HG03097 (cell line): ENCODE data around the gene FIGN.

Source experiments
- ATAC-seq: cut with Tn5 transposase; IDR thresholded peaks from one replicate; pipeline ENCODE4 v1.9.1; 2021; ENCODE audit not compliant: unreplicated experiment, low FRiP score

FIGN gene

DNA sequence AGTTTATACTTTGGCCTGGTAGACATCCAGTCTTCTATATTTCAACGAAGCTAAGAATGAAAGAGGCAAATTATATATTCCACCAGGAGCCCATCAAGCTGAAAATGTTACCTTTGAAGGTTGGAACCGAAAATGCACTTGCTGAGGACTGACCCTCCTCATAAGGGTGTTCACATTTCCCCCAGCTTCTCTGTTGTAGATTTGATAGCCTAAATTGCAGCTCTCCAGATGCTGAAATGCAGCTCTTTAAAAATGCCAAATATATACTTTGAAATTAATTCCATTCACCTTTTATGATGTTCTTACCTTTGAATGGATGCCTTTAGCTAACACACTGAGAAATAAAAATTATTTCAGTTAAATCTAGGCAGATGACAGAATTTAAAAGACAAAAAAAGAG lies 1.8 kb upstream of the FIGN start:
- no peak for ATAC-seq

DNA sequence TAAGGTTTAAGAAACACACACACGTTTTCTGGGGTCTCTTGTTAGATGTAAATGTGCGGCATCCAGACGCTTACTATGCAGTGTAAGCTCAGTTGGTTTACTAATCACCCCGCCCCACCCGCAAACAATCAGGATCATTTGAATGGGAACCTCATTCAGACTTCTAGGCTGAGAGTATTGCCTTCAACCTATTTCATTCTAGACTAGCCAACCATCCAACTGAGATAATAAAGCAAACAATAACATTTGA lies 1.3 kb upstream of the FIGN start:
- no peak for ATAC-seq

DNA sequence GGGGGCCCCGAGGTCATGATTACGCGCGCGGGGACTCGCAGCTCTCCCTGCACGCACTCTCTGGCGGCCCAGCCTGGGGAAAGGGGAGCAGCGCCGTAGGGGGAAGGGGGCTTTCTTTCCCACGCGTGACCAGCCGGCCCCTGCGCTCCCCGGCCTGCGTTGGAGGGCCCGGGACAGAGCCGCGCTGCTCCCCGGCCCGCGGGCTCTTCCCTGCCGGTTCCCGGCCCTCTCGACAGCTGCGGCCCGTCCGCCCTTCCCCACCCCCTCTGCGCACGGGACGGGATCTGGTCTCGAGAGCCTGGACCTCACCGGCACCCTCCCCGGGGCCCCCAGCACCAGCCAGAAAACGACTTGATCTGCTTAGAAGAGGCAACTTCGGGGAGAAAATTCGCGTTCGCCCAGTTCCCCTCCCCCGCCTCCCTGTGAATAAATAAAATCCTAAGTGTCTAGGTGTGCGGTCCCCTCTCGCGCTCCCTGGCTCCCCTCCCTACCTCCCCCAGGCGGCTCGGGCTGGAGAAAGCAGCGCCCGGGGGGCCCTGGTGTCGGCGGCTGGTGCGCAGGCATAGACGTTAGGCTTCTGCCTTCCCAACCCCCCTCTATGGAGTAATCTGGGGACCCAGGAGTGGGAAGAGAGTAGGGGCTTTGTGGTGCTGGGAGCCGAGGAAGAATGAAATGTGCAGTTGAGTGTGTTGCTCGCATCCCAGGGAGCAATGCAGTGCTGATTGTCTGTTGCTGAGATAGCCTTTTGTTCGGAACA lies 803 bp upstream of the FIGN start:
- ATAC-seq = no peak

DNA sequence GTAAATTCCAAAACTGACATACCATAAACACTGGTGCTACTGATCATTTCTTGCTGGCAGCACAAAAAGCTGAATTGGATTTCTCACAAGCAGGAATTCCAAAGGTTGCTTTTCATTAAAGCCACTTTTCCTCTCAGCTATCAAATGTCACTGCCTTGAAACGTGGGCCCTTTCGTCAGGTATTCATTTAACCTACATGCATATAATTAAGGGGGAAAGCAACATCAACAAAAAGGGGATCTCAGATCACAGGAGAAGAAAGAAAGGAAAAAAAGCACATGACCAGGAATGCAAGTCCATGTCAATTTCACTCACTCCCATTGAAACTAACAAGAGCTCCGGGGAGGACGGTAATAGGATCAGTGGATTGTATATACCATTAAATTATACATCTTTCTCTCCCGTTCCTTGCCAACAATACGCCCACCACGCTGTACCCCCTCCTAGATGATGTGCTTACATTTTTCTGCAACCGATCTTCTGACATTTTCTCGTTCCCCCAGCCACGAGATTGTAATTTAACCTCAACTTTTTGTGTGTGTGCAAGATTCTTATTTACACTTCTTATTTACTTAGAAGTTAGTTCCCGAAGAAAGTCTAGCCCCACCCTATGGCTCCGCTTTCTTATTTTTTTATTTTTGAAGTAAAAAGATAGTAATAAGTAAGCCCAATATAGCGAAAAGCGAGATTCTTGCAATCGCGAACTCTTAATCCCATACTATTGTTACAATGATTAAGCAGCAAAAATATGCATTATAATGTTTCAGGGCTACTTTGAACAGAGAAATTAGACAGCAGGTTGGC lies 725 bp downstream of the FIGN start:
- no peak for ATAC-seq

DNA sequence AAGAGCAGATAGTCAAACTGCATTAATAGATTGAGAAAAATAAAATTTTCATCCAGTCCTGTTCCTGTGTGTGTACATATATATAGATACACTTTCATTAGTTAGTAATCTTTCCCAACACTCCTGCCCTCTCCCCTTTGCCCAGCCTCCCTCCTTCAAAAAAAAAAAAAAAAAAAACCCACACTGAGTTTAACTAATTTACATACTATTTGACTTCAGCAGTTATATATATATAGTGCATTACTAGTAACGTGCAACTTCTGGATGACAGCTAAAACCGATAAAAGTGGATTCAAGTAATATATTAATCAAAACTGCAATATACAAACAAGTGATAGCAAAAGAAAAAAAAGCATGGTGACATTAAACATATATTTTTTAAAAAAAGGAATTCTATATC lies 1.4 kb downstream of the FIGN start:
- no peak for ATAC-seq

DNA sequence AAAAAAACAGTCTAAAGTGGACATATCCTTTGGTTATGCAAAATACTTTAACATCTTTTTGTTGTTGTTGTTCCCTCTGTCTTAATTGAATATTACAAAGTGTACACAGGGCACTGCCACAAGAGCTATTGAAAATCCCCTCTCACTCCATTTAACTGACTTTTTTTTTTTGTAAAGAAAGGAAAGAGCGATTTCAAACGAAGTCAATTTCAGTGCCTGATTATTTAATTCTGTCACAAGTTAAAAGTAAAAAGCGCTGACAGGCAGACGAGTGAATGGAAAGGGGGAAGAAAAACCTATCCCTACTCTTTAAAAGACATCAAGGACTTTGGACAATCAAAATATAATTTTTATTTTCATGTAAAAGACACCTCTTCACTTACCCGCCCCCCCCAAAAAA lies 1.9 kb downstream of the FIGN start:
- ATAC-seq = no peak

DNA sequence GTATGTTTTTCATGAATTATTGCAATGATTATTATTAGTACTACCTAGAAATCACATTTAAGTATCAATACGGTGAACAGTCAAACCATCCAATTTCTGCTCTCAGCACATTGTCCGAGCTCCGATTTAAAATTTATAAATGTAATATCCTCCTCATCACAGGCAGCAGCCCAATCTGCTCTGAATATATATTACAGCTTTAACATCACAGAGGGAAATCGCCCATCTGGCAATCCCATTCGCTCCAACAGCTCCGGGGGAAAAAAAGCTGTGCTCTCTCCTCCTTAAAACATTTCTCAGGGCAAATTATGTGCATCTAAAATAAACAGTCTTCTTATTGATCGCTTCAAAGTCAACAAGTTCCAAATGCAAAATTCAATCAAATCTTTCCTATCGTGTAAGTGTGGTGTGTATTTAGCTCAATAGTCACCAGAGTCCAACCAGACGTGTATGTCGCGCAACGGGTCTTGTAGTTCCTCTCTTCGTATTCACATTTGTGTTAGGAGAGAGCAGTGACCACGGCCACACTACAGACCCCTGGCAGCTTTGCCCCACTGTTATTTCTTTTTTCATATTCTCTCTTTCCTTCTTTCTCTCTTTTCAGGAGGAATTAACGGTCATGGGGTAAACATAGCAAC lies 2.4 kb downstream of the FIGN start:
- ATAC-seq = no peak

DNA sequence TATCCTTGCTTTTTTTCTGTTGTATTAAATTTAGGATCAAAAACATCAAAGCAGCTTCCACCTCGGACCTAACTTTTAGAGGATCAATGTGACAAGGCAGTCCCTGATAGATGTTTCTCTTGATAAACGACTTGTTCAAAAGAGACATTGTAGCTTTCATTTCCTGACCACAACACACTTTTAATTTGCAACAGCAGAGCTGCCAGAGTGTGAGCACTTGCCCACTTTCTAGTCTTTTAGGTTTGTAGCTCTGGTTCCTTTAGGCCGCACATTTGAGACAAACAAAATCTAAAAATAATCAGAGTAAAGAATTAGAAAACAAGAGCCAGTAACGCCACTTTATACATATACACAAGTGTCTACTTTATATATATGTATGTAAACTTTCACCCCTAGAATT lies 3.1 kb downstream of the FIGN start:
- no peak for ATAC-seq

DNA sequence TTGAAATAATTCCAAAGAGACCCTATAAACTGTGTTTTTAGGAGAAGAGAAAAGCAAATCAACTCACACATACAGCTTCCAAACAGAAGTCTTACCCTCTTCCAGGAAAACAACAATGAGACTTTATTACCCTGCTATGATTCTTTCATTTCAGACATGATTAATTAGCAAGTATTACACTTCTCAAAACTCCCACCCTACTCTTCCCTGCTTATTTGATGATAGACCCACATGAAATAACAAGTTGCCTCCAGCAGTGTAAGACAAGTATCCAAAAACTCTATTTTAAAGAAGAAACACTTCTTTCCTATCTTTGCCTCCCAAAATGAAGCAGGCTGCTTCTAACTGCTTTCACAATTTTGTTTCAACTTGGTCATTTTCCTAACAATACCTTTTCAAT lies 4.1 kb downstream of the FIGN start:
- ATAC-seq = no peak

DNA sequence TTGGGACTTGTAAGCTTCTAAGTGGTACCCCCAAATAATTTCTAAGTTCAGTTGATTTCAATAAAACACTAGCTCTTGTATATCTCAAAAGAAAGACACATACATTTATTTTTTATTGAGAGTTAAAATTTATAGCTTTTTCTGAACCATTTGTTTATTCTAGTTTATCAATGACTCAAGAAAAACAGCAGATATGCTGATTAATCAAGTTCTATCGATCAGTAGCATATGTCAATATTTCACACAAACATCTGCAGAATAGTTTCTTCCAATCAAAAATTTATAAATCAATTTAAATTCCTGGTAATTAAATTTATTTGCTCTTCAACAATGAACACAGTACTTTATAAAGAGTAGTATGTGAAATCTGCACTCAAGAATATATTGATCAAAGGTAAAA lies 5.3 kb downstream of the FIGN start:
- no peak for ATAC-seq

DNA sequence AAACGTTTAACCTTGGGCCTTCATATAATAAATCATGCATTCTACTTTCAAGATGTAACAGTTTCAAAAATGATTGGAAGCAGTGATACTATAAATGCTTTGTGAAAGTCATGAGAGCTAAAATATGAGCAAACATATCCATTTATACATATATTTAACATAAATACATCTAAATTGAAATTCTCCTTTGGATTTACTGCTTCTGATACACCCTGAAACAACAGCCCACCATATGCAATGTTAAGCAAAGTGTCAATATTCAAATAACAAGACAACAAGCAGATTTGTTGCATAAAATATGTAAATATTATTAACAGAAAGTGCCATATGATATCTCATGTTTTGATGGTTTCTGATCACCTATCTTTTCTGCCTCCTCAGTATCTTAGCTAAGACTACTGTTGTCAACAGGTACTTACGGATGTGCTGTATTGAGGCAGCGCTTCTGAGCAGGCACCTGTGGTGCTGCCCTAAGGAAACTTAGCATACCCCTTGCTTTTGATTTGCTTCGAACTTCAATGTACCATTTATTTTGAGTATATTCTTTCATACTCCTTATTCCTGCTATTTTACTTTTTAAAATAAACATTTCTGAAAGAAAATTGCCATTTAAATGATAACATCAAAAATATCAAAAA lies 6.1 kb downstream of the FIGN start:
- ATAC-seq = no peak

DNA sequence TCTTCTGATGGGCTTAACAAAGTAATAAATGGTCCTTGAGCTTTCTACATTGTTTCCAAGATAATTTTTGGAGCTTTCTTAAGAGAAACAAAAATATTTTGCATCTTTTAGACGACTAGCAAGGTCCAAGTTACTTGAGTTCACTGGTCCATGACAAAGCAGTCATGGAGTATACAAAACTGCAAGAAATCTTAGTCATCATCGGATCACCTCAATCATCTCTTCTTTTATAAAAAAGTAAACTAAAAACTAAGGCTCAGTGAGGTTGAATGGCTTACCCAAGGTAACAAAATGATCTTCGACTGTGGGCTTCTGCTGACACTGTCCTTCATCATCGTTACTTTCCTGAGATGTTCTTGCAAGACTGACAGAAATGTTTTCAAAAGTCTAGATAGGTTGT lies 11.9 kb downstream of the FIGN start:
- ATAC-seq = no peak

DNA sequence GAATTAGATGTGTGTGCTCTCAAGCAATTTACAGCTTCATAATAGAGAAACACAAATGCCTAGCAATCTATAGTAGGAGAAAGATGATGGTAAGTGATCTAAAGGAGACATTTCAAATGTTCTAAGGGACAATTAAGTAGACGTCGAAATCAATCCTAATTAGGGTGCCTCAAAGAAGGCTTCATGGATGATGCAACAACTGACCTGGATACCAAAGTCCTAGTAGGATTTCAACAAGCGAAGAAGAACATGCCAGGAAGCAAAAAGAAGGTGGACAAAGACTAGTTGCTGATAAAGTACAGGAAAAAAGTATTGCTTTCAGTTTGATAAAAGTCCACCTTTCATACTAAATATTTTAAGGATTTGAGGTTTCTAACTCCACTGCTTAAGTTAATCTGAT lies 12.5 kb downstream of the FIGN start:
- no peak for ATAC-seq

DNA sequence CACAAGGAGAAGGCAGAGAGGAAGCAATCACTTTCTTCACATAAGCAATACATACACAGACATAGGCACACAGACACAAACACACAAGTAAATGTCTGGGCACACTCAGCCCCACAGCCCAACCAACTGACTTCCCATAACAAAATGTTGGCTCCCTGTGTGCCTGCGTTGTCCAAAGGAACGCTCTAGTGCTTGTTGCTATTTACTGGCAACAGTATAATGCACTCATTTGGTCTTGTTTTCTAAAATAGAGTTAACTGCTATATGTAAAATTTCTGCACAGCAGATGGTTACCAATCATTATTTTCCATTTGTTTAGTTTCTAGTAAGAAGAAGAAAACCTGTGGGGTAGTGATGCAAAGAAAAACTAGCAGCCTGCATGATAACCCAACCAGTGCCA lies 16.5 kb downstream of the FIGN start:
- no peak for ATAC-seq

DNA sequence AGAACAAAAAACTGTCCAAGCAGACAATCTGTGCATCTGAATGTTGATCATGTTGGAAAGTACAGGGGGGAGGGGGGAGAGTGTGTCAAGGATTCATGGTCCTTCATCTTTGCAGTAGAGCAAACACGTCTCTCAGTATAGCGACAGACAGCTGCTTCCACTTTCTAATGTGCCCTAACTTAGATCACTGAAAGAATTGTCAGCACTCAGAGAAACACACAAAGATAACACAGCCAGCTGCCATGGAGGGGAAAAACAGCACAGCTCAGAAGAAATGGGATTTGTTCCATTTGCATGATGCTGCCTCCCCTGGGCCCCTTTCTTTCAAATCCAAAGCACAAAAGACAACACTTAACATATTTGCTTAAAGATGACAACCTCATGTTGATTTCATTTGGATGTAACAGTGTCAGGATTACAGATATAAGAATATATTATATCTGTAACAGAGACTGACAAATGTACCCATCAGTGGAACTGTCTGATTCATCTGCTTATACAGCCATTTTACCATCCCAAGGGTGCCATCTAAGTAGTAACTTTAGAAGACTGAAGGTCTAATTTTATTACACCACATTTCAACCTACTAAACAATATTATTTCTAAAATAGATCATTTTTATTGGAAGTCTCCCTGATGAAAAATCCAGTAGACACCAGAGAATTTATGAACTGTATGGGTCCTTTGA lies 17.7 kb downstream of the FIGN start:
- no peak for ATAC-seq

DNA sequence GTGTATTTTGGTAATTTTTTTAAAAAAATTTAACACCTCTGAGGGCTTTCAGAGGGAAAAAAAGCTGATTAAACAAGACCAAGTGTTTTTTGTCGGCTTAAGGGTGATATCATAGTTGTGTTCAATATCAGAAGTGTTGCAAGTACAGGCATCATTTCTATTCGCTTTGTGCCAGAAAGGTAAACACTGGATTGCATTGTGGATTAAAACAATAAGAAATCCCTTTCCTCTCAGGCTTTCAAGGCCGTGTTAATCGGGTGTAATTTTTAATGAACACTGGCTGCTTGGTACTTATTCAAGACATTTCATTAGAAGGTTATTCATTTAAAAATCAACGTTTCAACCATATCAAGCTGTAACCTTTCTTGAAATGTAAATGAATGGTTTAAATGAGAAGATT lies 18.3 kb downstream of the FIGN start:
- ATAC-seq = no peak

DNA sequence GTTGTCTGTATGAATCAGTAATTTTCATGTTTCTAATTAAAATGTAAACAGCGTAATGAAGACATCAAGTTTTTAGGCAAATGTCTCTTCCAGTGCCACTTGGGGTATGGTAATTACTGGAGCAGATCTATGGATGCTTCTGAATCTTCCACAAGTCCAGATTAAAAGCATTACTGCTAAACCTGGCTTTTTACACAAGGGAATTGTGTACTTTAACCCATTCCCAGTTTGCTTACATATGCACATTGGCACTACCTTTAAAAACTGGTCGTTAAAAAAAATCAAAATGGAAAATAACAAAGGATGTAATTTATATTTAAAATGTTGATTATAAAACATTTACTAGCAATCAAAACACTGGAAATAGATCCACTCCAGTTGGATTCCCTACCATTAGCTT lies 19.7 kb downstream of the FIGN start:
- no peak for ATAC-seq

DNA sequence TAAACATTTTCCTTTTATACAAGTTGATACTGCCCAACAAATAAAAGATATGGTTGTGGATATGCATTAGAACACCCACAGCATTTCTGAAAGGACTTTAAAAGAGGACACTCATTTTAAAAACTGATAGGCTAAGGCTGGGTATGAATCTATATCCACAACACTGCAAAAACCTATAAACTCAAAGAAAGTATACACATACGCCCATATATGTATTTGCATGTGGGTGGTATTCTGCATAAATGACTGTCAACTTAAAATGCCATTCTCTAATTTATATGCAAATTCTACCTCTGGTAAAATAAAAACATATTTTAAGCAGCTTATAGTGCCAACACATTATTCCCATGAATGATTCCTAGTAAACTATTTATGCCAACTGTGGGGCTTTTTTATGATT lies 20.1 kb downstream of the FIGN start:
- no peak for ATAC-seq

DNA sequence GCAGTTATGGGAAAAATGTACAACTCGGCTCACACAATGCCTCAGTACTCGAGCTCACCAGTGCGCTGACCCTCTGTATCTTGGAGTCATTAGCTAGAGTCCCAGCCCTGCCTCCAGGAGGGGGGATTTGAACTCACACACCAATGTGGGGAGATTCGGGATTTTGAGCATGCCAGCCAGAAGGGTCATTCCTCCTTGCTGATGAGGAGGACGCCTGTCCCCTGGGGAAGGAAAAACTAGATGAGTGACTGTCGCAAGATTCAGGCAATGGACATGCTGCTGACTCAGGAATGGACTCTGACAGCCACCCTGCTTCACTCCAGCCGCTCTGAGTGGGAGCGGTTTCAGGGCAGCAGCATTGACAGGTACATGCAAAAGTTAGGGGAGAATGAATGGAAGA lies 20.6 kb downstream of the FIGN start:
- ATAC-seq = no peak

DNA sequence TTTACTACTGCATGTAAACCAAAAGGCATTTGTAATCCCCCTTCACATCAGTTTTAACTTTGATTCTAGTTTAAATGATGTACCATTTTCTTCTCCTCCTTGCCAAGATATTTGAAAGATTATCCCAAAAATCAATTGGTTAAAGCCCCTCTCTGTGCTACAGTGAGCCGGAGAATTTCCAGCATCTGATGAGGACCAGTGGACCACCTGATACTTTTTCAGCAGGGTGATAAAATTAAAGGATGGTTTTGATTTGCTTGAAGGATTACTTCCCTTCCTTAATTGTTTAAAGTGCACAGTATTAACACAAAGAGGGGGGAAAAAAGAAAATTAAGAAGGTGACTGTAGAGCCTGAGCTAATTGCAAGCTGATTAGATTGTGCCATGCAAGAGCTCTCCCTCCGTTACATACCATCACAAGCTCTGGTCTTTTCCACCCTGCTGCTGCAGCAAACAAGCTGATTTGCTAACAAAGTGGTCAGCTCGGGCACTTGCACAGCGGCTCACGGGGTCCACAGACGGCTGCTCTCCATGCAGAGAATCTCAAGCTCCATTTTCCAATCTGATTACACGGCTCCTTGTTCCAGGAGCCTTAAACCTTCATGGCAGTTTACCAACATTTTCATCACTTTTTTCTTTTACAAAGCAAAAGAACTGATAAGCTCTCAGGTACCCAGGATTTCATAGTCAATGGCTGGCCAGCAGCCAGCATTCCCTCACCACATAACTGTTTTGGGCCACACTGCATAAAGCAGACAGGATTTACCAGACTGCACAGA lies 22.1 kb downstream of the FIGN start:
- ATAC-seq = no peak
